D721Med (cell line): ENCODE measurements around the gene TRIM58.

Experiments
- DNase-seq: peaks from one replicate; pipeline ENCODE4 v3.0.0; 2011; ENCODE audit warnings: low spot score; ENCODE audit not compliant: insufficient read length
- FAIRE-seq: peaks from 2 replicates; lab custom pipeline; 2011; peaks lifted over from hg19 to GRCh38; lab: Jason Lieb, UNC
- TF ChIP-seq, protein P1 (sequence below): IDR thresholded peaks from 2 replicates; pipeline ENCODE4 v1.5.1; 2012; ENCODE audit warnings: mild to moderate bottlenecking, control low read depth; ENCODE audit not compliant: insufficient read depth; ENCODE audit errors: missing control alignments

TRIM58 gene

DNA sequence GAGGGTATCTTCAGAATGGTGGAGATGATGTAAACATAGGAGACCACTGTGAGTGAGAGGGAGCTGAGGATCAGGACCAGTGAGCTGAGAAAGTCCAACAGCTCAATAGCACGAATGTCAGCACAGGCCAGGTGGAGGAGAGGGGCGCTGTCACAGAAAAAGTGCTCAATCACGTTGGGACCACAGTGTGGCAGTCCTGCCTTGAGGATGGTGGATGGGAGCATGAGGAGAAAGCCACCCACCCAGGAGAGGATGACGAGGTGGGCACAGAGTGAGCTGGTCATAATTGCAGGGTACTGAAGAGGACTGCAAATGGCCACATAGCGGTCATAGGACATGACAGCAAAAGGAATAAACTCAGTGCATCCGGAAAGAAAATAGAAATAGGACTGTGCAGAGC lies 23.4 kb upstream of the TRIM58 start:
- no peak for DNase-seq
- TF ChIP-seq, protein P1, sequence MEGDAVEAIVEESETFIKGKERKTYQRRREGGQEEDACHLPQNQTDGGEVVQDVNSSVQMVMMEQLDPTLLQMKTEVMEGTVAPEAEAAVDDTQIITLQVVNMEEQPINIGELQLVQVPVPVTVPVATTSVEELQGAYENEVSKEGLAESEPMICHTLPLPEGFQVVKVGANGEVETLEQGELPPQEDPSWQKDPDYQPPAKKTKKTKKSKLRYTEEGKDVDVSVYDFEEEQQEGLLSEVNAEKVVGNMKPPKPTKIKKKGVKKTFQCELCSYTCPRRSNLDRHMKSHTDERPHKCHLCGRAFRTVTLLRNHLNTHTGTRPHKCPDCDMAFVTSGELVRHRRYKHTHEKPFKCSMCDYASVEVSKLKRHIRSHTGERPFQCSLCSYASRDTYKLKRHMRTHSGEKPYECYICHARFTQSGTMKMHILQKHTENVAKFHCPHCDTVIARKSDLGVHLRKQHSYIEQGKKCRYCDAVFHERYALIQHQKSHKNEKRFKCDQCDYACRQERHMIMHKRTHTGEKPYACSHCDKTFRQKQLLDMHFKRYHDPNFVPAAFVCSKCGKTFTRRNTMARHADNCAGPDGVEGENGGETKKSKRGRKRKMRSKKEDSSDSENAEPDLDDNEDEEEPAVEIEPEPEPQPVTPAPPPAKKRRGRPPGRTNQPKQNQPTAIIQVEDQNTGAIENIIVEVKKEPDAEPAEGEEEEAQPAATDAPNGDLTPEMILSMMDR: peak; percentile 11
- FAIRE-seq: no peak

DNA sequence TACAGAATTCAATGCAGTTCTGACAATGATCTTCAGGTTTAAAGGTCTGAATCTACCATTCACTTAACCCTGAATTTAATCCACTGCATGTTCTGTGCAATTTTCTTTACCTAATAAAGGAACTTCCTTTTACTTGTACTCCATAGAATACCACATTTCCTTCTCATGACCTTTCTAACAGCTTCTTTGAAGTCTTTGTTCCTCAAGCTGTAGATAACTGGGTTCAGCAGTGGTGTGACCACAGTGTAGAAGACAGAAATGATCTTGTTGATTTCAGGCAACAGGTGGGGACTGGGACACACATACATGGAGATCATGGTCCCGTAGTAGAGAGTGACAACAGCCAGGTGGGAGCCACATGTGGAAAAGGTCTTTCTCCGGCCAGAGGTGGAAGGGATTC lies 16.2 kb upstream of the TRIM58 start:
- FAIRE-seq: no peak
- no peak for DNase-seq
- TF ChIP-seq, protein P1: no peak

DNA sequence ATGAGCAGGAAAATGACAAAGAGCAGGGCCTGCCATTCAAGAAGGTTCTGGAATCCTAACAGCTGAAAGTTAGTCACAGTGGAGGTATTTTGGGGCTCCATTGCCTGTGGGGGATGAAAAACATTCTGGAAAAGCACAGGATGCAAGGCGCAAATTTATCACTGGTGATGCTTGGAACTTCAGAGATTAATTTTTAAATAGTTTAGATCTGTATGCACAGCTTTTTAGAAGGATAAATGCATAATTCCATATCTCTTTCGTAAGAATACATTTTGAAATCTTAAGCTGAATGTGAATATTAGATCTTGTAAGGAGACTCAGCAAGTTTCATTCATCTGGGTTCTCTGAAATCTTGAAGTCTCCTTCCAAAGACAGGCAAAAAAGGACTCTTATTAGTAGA lies 15.2 kb upstream of the TRIM58 start, which contains the start of gene OR11L1:
Gene OR11L1 (minus strand): TSS at position 101 of the 400 bp plus-strand sequence. CDS start 0 bp downstream, at position 101.
- FAIRE-seq: peak; percentile 61
- TF ChIP-seq, protein P1: no peak
- no peak for DNase-seq

DNA sequence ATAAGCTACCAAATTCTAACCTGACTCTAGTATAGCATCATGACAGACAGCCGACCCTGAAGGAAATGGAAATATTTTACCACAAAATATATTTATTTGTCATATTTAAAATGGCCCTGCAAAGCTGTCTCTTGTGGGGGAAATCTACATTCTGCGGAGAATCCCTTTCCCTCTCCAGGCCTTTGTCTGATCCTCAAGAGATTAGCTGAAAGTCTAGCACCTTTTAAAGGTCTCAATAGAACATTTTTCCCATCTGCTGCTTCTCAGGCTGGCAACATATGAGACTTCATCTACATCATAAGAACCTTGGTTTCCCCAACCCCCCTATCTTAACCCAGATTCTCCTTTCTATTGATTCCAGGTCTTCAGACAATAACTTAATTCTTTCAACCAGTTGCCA lies 13.6 kb upstream of the TRIM58 start:
- TF ChIP-seq, protein P1: no peak
- no peak for DNase-seq

DNA sequence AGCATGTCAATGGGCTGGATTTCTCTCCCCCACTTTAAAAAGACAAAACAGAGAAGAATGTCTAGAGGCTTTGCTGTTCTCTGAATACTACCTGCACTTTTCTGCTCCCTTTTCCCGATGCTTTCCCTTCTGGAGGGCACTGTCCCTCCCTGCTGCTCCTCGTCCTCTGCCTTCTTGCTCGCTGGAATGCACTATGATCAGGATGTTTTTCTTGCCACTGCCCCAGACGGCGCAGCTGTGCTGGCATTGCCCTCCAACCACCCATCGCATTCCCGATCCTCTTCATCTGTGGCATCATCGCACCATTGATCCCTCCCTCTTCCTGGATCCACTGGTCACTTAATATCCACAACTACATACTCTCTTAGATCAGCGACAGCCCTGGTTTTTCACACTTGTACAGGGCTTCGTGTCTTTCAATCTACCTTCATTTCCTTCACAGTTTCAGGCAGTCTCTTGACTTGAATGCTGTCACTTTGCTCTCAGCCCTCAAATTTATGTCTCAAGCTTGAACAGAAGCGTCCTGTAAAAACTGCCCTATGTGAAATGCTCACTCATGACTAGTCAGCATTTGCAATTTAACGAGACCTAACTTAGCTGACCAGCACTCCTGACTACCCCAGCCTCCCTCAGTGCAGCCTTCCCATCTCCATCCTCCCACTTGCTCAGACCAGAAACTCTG lies 11.8 kb upstream of the TRIM58 start:
- DNase-seq: no peak
- FAIRE-seq: no peak
- TF ChIP-seq, protein P1: no peak

More for the DNA sequence above, 13.6 kb upstream of the TRIM58 start:
- FAIRE-seq: peak; percentile 93

DNA sequence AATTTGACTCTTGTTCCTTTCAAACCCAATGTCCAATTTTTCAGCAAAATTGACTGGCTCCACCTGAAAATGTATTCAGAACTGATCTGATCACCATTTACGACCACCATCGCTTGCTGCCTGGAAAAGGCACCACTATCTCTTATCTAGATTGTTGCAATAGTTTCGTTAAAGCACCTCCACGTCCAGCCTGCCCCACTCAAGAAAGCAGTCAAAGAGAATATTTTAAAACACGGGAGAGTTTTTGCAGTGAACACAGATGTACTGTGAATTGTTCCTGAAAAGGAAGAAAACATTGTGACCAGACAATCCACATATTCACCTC lies 11.3 kb upstream of the TRIM58 start:
- TF ChIP-seq, protein P1: no peak
- FAIRE-seq: peak; percentile 11
- no peak for DNase-seq

DNA sequence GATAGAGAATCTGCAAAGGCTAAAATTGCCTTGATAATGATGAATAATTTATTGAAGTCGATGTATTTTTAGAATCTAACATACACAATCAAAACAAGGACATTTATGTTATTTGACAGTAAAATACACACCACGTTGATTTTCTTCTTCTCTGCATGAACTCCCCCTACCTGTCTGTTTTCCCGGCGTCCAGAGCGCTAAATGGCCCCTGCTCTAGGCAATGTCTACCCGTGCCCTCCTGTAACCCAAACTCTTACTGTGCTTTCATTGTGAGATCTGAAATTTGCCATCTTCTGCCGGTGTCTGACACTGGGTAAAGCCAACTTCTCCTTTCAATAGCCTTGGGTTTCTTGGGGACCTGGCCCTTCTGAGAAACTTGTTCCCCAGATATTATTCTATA lies 8.6 kb upstream of the TRIM58 start:
- TF ChIP-seq, protein P1: no peak
- DNase-seq (no peak), FAIRE-seq (peak; percentile 44)
